Psoas muscle (tissue), 8 donors: ENCODE results near the gene WDR59. TPM values are rescaled to one million over a fixed set of nuclear protein-coding genes. Genes with fewer than 3 reads are reported as not detected.
"Not testable (repeated sequence)": the region's sequence is repeated elsewhere in the genome, so short reads cannot be mapped to it uniquely, and the experiment has no call there.

Source experiments
- ATAC-seq, 4 donors: fragments of 200-7000 bp; cut with Tn5 transposase; one replicate each; pipeline ENCODE4 v1.9.1; 2020; ENCODE audit warnings: moderate library complexity in 3 of 4, mild to moderate bottlenecking in 2 of 4
- DNase-seq, 2 donors: peaks; one replicate each; pipeline ENCODE4 v3.0.0-alpha.2; 2020
- H3K27ac ChIP-seq: fragments of 200-600 bp; one replicate; pipeline ENCODE4 v1.8.0; 2022
- H3K27me3 ChIP-seq, 3 donors: fragments of 200-600 bp in 1 of 3; one replicate each; pipeline versions ENCODE4 v1.6.1 to v1.8.0; 2013 to 2022; ENCODE audit warnings: low read length in 2 of 3, mild to moderate bottlenecking in 2 of 3, moderate library complexity in 1 of 3; ENCODE audit not compliant: insufficient read depth in 3 of 3
- H3K36me3 ChIP-seq, 2 donors: fragments of 200-600 bp in 1 of 2; one replicate each; pipeline versions ENCODE4 v1.6.1 to v1.8.0; 2013 to 2022; ENCODE audit warnings: low read depth in 1 of 2, mild to moderate bottlenecking in 1 of 2, moderate library complexity in 1 of 2; ENCODE audit not compliant: insufficient read depth in 1 of 2
- H3K4me1 ChIP-seq: fragments of 200-600 bp; one replicate; pipeline ENCODE4 v1.8.0; 2022
- H3K4me3 ChIP-seq: fragments of 200-600 bp; one replicate; pipeline ENCODE4 v1.8.0; 2022; ENCODE audit warnings: mild to moderate bottlenecking
- H3K9me3 ChIP-seq: fragments of 200-600 bp; one replicate; pipeline ENCODE4 v1.8.0; 2022
- WGBS, 3 donors: extraction: QIAGEN DNeasy Blood & Tissue Kit; methylation state at CpG; one replicate each; pipeline versions ENCODE4 v1.1.6 to v1.1.7; 2013; 5-methylcytosine and 5-hydroxymethylcytosine counted together
- intact Hi-C, 2 donors: fragments of 100-400 bp; cut with DNase I; formaldehyde crosslinking; loops; one replicate each; pipeline versions ENCODE4 v1.11.0 to v1.14.2; 2022
- polyA plus RNA-seq, 3 donors: library from polyadenylated mRNA; stranded (reverse); fragments of 200-250 nt; gene quantifications; one replicate each; pipeline ENCODE4 v1.2.3, GENCODE V29; 2013
- total RNA-seq, 4 donors: library from RNA; stranded (reverse); fragmentation: NEBNext Ultra II Directional in 2 of 4; extraction: Animal tissue kit (Norgen Biotek cat#: 25700) in 2 of 4; gene quantifications; one replicate each; pipeline versions ENCODE4 v1.2.1 to v1.2.4, GENCODE V29; 2021 to 2023
- TF ChIP-seq, protein P1 (sequence below): fragments of 200-600 bp; IDR thresholded peaks from one replicate; pipeline ENCODE4 v1.8.0; 2022; ENCODE audit warnings: antibody characterized with exemption
- donor health status: healthy with polysubstance abuse.
- donor health status: DM: no; HTN: no; CAD: no; lungs with moderate emphysema.
- donor health status: Bipolar disorder and iron deficiency.
- donor health status: healthy.
- donor health status: DM: yes; HTN: yes; CAD: no.
- donor health status: DM: no; HTN: no; CAD: no.
- donor health status: DM: no; HTN: no; CAD: no.
- donor health status: DM: yes; HTN: yes; CAD: no.

WDR59 gene
- total and polyA plus RNA-seq, 7 donors = 12.0 to 48.2 (median 30.6) TPM

DNA sequence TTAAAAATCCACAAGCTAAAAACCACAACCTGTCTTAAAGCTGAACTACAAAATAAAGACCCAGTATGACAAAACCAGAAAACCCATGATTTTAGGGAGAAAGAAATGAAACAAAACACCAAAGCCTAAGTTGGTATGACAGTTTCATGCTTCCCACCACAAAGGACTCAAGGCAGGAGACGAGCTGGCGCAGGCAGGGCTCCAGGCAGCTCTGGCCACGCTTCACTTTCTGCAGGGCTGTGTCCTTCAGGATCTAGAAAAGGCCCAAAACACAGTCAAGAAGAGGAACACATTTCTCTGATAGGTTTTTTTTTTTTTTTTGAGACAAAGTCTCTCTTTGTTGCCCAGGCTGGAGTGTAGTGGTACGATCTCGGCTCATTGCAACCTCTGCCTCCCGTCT is 75.3 kb downstream of the WDR59 start:
- Histone ChIP-seq H3K27ac (no peak overlapping the region), H3K9me3 (no peaks in the 10 kb centered on the region), H3K4me1 (no peaks in the 10 kb centered on the region), H3K27me3 (no peaks in the 10 kb centered on the region), H3K4me3 (no peak overlapping the region), H3K36me3 (peaks cover 2 to 85% of the 10 kb centered on the region in 2 donors)
- ATAC-seq (no peak), DNase-seq (no peak)
- intact Hi-C loops = no loop called here
- TF ChIP-seq, protein P1, sequence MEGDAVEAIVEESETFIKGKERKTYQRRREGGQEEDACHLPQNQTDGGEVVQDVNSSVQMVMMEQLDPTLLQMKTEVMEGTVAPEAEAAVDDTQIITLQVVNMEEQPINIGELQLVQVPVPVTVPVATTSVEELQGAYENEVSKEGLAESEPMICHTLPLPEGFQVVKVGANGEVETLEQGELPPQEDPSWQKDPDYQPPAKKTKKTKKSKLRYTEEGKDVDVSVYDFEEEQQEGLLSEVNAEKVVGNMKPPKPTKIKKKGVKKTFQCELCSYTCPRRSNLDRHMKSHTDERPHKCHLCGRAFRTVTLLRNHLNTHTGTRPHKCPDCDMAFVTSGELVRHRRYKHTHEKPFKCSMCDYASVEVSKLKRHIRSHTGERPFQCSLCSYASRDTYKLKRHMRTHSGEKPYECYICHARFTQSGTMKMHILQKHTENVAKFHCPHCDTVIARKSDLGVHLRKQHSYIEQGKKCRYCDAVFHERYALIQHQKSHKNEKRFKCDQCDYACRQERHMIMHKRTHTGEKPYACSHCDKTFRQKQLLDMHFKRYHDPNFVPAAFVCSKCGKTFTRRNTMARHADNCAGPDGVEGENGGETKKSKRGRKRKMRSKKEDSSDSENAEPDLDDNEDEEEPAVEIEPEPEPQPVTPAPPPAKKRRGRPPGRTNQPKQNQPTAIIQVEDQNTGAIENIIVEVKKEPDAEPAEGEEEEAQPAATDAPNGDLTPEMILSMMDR = no peak
- WGBS, 3 donors = 92 to 99% (median 97%) methylated on average over 6 of the region's 6 CpGs

DNA sequence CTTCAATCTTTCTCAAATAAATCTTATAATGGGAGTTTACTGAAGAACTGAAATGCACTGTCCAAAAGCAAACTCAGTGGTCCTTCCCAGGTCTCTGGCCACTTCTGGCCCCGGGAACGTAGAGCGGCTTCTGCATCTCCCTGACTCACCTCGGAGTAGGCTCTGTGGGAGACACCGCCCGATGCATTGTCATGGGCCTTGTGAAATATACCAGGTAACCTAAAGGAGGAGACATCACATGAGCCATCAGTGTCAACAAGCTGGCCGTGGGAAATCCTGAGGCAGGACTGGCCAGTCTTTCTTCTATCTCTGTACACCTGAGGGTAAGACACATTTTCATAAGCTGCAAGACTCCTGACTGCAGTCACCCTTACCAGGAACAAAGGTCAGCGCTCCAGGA is 76.2 kb downstream of the WDR59 start:
- H3K27ac ChIP-seq, DNase-seq, H3K27me3 ChIP-seq, ATAC-seq, H3K4me3 ChIP-seq, intact Hi-C loops, H3K4me1 ChIP-seq, H3K9me3 ChIP-seq: not testable (repeated sequence)
- H3K36me3 ChIP-seq = peaks cover 2 to 78% of the 10 kb centered on the region in 2 donors
- WGBS, 3 donors = 84 to 99% (median 96%) methylated on average over 7 to 8 of the region's 8 CpGs

GRCh38 chr16:74903901-74904678 is 80.8 kb downstream of the WDR59 start:
- 97 to 98% (median 98%) methylated on average over 12 of the region's 12 CpGs for WGBS, 3 donors
- Histone ChIP-seq H3K27ac (no peak overlapping the region), H3K9me3 (no peaks in the 10 kb centered on the region), H3K36me3 (peaks cover 2 to 80% of the 10 kb centered on the region in 2 donors), H3K27me3 (no peaks in the 10 kb centered on the region), H3K4me1 (no peaks in the 10 kb centered on the region), H3K4me3 (no peak overlapping the region)
- no peak for ATAC-seq
- DNase-seq = no peak
- TF ChIP-seq, protein P1 = no peak
- intact Hi-C loops = no loop called here

- H3K4me1 ChIP-seq = no peaks in the 10 kb centered on the region
- TF ChIP-seq, protein P1 = no peak
- intact Hi-C loops = no loop called here
- H3K36me3 ChIP-seq = peaks cover 2 to 82% of the 10 kb centered on the region in 2 donors
- DNase-seq = no peak
- H3K9me3 ChIP-seq = no peaks in the 10 kb centered on the region
- no peak for ATAC-seq
- H3K27me3 ChIP-seq = no peaks in the 10 kb centered on the region
- H3K27ac ChIP-seq = no peak overlapping the region
- H3K4me3 ChIP-seq = no peak overlapping the region
- WGBS, 3 donors = 75 to 90% (median 78%) methylated on average over 1 of the region's 1 CpG
These were observed 81.8 kb downstream of the WDR59 start for GRCh38 chr16:74903120-74903519.

GRCh38 chr16:74902161-74902560 is 82.8 kb downstream of the WDR59 start:
- ATAC-seq = no peak
- intact Hi-C loops = no loop called here
- 93 to 98% (median 93%) methylated on average over 5 of the region's 5 CpGs for WGBS, 3 donors
- no peak for DNase-seq
- no peaks in the 10 kb centered on the region for H3K4me1 ChIP-seq
- H3K4me3 ChIP-seq = no peak overlapping the region
- no peaks in the 10 kb centered on the region for H3K27me3 ChIP-seq
- H3K9me3 ChIP-seq = no peaks in the 10 kb centered on the region
- H3K36me3 ChIP-seq = peaks cover 2 to 80% of the 10 kb centered on the region in 2 donors
- H3K27ac ChIP-seq = no peak overlapping the region
- TF ChIP-seq, protein P1 = no peak
